Activated T-cell treated with anti-CD3 and anti-CD28 coated beads for 48 hours (primary cell): ENCODE results near the gene OR6S1.
A peak's percentile ranks its signal among the peaks of the same experiment; 100 is the strongest.

Source experiments
- DNase-seq: peaks from one replicate; pipeline ENCODE4 v3.0.0-alpha.2; 2020; ENCODE audit warnings: low read depth

OR6S1 gene

GRCh38 chr14:20641591-20641990 is at the start of gene OR6S1:
Gene OR6S1, minus strand, starts transcription at chr14:20641691. Its CDS starts 0 bp downstream, at chr14:20641691.
- DNase-seq, result no peak

GRCh38 chr14:20690848-20691640 is 49.6 kb upstream of the OR6S1 start:
- no peak for DNase-seq

- no peak for DNase-seq
Observed at GRCh38 chr14:20688167-20688839, 46.8 kb upstream of the OR6S1 start, which contains the start of gene ANG. Gene ANG, plus strand, starts transcription at chr14:20688764. Its CDS starts 4,801 bp downstream, at chr14:20693565.

- no peak for DNase-seq
Observed at GRCh38 chr14:20687362-20688166, 46.1 kb upstream of the OR6S1 start.

GRCh38 chr14:20686386-20687143 is 45.1 kb upstream of the OR6S1 start:
- no peak for DNase-seq

- DNase-seq, result no peak
Observed at GRCh38 chr14:20684662-20685456, 43.4 kb upstream of the OR6S1 start.

GRCh38 chr14:20683891-20684661 is 42.6 kb upstream of the OR6S1 start, which contains the start of gene RNASE4:
Gene RNASE4, plus strand, starts transcription at chr14:20684560. Its CDS starts 14,812 bp downstream, at chr14:20699372.
- peak; percentile 75 for DNase-seq

- DNase-seq, result peak; percentile 79
Observed at GRCh38 chr14:20683125-20683890, 41.8 kb upstream of the OR6S1 start.

GRCh38 chr14:20682435-20683124 is 41.1 kb upstream of the OR6S1 start:
- DNase-seq, result peak; percentile 73

- no peak for DNase-seq
Observed at GRCh38 chr14:20682127-20682434, 40.6 kb upstream of the OR6S1 start.

- DNase-seq, result peak; percentile 83
Observed at GRCh38 chr14:20681348-20682126, 40.0 kb upstream of the OR6S1 start.

- DNase-seq, result no peak
Observed at GRCh38 chr14:20680843-20681347, 39.4 kb upstream of the OR6S1 start.

- no peak for DNase-seq
Observed at GRCh38 chr14:20680363-20680762, 38.9 kb upstream of the OR6S1 start.

GRCh38 chr14:20679907-20680306 is 38.4 kb upstream of the OR6S1 start:
- DNase-seq, result no peak

- no peak for DNase-seq
Observed at GRCh38 chr14:20676072-20676471, 34.6 kb upstream of the OR6S1 start.

- no peak for DNase-seq
Observed at GRCh38 chr14:20675669-20676068, 34.2 kb upstream of the OR6S1 start.

GRCh38 chr14:20671597-20672283 is 30.2 kb upstream of the OR6S1 start:
- no peak for DNase-seq
